GM19452 (cell line): ENCODE measurements around the gene GSTA1.
"Not testable (repeated sequence)": the region's sequence is repeated elsewhere in the genome, so short reads cannot be mapped to it uniquely, and the experiment has no call there.

ENCODE experiments used
- ATAC-seq: cut with Tn5 transposase; IDR thresholded peaks from one replicate; pipeline ENCODE4 v1.9.1; 2021; ENCODE audit not compliant: unreplicated experiment

GSTA1 gene

DNA sequence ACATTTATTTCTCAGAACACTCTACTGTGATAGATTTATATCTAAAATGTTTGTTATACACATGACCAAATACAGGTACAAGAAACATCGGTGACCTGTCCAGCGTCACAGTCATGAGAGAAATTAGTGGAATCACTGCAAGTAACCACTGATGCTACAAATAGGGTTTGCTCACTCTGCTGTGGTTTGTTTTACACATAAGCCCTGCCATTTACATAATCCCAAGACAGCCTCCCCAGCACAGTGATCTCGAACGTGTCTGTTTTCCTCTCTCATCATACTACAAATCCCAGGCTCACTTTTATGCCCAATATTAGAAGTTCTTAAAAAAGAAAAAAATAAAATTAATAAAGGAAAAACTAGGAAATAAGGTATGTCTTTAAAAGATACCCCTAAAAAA, 6.2 kb upstream of the GSTA1 start:
- ATAC-seq, result not testable (repeated sequence)

DNA sequence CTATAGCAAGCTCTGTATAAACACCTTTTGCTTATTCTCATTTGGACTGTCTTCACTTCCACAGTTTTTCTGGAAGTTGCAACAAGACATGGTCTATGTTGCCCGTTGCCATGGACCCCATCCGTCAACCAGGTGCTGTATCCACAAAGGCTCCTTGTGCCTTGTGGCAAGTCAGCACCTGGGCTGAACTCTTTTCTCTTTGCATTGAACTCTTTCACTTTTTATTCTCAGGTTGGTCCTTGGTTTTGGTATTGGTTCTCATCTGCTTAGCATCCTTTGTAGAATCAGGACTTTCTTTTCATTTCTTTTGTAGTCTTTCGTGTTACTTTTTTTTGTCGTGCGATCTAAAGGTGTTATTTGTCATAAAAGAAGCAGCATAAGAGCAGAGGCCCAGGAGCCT, 5.0 kb upstream of the GSTA1 start:
- no peak for ATAC-seq

DNA sequence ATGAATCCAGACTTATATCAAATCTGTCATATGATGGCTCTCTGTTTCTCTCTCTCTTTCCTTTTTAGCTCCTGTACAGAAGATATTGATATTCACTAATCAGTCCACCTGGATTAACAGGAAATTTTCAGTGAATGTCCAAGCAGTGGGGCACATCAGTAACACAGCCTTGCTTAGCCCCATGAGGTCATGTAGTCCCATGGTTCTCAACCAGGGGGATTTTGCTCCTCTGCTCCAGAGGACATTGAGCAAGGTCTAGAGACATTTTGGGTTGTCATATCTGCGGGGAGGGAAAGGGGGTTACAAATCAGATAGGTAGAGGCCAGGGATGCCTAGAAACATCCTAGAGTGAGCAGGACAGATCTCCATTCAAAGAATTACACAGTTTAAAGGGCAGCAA, 810 bp downstream of the GSTA1 start:
- ATAC-seq, result no peak

DNA sequence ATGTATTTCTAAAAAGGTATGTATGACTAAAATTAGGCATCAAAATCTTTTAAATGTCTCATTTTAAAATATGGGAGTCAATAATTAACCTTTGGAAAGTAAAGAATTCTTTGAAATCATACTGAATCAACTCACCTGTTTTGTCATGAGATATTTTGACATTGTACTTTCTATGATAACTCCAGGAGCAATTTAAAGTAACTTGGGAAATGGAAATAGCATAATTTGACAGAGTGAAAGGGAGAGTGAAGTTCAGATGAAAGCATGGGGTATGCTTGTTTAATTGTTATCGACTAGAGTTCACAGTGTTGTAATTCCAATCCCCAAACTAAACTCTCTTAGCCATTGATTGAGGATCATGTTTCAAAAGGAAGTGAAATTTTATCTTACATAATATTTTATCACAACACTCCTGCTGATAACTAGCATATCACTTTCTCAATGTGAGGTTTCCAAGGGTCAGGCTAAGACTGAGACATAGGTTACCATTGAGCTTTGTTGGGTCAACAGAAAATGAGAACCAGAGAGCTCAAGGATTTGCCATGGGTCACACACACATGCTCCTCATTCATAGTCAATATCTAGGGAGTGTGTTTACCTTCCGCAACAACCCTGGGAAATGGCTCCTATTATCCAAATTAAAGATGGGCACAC, 2.3 kb downstream of the GSTA1 start:
- no peak for ATAC-seq

DNA sequence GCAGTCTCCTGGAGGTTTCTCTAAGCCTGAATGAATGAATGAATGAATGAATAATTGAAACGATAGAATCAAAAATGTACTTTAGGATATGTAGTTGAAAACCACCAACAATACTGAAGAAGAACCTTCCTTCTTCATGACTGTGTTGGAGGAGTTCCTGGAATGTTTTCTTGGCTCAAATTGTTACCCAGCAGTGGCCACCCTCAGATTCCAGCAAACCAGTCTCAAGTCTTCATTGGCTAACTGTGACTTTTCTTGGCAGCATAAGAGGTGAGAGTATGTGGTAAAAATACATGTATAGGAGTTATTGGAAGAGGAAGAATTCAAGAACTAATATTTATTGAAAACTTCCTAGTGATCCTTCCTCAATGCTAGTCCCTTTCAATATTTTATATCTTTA, 4.3 kb downstream of the GSTA1 start:
- ATAC-seq, result not testable (repeated sequence)

DNA sequence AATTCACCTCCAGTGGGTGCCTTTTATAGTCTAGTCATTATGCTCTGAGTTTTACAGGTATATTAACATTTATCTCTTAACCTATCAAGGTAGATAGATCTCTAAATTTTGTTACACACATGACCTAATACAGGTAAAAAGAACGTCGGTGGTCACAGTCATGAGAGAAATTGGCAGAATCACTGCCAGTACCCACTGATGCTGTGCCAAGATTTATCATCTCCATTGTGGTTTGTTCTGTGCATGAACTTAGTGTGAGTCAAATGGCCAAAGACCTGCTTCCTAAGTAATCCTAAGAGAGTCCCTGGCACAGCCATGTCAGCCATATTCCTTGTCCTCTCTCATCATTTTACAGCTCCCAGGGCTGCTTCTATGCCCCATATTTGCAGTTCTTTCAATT, 9.2 kb downstream of the GSTA1 start:
- not testable (repeated sequence) for ATAC-seq

DNA sequence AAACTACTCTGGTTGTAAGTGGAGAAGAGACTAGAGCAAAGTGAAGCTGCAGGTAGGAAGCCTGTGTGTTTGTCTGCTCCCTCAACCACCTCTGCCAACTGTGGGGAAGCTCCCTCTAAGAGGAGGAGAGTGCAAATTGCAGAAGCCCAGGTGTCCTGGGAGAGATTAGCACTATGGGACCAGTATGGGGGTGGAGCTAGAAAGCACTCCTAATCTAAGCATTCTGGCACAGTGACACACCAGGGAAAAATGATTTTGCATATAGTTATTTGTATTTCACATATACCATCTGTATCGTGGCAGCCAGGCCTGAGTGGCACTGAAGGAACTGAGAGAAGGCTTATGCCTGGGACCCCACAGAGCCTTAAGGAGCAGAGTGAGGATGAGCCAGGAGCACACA, 12.8 kb downstream of the GSTA1 start:
- ATAC-seq, result no peak

DNA sequence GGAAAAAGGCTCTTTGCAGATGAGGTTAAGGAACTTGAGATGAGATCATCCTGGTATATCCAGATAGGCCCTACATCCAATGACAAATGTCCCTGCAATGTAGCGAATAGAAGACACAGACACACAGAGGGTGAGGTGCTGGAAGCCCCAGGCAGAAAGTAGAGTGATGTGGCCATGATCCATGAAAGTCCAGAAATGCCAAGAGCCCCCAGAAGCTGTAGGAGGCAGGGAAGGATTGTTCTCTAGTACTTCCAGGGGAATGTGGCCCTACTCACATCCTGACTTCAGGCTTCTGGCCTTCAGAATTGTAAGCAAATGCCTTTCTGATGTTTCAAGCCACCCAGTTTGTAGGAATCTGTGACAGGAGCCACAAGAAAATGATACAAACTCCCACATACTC, 14.0 kb downstream of the GSTA1 start:
- ATAC-seq, result not testable (repeated sequence)

DNA sequence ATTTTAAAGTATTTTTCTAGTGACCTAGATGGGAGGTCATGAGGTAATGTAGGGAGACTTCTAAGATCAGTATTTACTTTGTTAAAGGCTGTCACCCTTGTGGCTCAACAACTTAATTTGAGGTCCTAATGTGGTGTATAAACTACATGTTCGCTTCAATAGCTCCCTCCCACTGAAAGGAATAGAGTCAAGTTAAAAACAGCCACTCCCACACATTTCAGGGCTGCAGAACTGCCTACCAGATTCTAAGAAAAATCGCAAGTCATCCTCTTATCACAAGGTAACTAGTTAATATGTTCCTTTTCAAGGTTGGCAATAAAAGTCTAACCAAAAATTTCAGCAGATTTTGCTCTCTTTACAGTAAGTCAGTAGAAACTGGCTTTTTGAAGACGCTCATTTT, 15.1 kb downstream of the GSTA1 start:
- no peak for ATAC-seq

DNA sequence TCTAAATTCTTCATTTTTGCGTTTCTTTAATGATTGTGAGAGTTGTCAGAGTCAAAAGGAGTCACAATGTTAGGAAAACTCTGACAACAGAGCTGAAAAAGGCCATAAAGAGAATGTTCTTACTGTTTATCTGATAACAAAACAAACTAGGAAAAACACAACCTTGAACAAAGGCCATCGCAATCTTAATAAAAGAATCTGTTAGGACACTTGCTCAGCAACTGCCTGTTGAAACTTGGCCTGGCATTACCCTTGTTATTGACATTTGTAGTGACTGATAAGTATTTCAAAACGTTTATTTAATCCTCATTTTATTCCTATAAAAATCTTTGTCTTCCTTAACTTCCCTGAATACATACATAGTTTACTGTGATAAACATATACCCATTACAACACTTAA, 15.7 kb downstream of the GSTA1 start:
- no peak for ATAC-seq

DNA sequence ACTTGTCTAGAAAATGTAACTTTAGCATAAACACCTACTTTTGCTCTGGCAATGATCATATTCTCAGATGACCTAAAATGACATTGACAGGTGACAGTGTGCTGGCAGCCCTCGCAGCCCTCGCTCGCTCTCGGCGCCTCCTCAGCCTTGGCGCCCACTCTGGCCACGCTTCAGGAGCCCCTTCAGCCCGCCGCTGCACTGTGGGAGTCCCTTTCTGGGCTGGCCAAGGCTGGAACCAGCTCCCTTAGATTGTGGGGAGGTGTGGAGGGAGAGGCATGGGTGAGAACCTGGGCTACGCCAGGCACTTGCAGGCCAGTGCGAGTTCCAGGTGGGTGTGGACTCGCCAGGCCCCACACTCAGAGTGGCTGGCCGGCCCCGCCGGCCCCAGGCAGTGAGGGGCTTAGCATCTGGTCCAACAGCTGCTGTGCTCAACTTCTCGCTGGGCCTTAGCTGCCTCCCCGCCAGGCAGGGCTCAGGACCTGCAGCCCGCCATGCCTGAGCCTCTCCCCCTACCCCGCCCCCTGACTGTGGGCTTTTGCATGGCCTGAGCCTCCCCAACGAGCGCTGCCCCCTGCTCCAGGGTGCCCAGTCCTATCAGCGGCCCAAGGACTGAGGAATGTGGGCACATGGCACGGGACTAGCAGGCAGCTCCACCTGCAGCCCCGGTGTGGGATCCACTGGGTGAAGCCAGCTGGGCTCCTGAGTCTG, 17.2 kb downstream of the GSTA1 start:
- ATAC-seq, result no peak

DNA sequence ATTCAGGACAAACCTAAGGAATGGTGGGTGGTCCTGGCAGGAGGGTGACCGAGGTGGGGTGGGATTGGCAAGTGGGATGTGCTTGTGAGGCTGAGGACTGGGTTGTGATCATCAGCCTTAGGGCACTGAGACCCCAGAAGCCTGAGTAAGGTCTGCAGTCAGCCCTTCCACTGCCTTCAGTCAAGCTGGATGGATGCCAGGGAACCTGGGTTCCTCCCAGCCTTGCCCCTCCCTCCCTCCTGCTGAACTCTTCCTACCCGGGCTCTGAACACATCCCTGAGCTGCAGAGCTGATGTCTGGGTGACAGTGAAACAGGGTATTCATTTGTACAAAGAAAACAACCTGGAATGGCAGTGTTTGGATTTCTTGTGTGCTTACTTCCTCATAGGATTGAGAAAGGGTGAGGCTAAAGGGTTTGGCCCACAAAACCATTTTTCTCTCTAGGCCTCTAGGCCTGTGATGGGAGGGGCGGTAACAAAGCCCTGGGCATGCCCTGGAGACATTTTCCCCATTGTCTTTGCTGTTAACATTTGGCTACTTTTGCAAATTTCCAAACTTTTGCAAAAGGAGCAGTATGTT, 20.8 kb downstream of the GSTA1 start:
- not testable (repeated sequence) for ATAC-seq

DNA sequence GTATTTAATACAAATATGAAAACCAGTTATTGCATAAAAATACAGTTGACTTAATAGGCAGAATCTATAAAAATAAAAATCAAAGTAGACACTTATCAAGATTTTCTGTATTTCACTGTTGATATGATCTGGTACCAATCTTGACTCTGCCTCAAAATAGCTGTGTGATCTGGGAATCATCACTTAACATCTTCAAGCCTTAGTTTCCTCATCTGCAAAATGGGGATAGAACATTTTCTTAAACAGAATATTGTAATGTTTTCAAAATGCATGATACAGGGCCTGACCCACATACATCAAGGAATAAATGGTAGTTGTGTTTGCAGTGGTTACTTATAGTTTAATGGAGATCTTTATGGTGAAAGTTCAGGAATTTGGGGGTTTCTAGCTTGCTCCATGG, 21.4 kb downstream of the GSTA1 start:
- not testable (repeated sequence) for ATAC-seq

DNA sequence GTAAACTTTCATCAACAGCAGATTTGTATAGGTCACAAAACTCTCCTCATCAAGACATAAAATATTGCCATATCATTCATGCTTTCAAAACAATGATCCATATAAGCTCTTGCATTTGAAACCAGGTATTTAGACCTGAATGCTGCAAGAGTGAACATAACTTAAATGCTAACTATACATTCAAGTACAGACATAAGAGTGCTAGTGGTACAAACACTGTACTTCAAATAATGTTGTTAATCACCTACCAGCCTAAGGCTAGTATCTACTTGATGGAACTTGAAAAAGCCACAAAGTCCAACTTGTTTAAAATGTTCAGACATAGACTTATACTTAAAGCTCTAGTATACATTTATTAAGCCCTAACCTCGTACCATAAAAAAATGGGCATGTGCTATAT, 24.4 kb downstream of the GSTA1 start:
- ATAC-seq, result no peak

DNA sequence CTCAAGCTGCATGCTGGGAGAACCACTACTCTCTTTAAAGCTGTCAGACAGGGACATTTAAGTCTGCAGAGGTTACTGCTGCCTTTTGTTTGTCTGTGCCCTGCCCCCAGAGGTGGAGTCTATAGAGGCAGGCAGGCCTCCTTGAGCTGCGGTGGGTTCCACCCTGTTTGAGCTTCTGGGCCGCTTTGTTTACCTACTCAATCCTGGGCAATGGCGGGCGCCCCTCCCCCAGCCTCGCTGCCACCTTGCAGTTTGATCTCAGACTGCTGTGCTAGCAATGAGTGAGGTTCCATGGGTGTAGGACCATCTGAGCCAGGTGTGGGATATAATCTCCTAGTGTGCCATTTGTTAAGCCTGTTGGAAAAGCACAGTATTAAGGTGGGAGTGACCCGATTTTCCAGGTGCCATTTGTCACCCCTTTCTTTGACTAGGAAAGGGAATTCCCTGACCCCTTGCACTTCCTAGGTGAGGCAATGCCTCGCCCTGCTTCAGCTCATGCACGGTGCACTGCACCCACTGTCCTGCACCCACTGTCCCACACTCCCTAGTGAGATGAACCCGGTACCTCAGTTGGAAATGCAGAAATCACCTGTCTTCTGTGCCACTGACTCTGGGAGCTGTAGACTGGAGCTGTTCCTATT, 26.8 kb downstream of the GSTA1 start:
- not testable (repeated sequence) for ATAC-seq

DNA sequence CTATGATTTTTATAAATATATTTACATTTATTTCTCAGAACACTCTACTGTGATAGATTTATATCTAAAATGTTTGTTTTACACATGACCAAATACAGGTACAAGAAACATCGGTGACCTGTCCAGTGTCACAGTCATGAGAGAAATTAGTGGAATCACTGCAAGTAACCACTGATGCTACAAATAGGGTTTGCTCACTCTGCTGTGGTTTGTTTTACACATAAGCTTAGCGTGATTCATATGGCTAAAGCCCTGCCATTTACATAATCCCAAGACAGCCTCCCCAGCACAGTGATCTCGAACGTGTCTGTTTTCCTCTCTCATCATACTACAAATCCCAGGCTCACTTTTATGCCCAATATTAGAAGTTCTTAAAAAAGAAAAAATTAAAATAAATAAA, 34.2 kb downstream of the GSTA1 start:
- ATAC-seq, result not testable (repeated sequence)

DNA sequence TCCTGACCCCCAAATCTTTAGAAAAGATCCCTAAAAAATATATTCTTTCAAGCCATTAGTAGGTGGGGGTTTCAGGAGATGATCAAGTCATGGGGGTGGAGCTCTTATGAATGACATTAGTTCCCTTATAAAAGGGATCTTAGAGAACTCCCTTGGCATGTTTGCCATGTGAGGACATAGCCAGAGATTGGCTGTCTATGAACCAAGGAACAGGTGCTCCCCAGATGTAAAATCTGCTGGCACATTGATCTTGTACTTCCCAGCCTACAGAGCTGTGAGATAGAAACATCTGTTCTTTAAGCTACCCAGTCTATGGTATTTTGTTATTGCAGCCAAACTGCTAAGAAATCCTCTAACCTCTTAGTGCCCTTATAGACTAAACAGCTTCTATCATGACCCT, 36.0 kb downstream of the GSTA1 start:
- ATAC-seq, result not testable (repeated sequence)

DNA sequence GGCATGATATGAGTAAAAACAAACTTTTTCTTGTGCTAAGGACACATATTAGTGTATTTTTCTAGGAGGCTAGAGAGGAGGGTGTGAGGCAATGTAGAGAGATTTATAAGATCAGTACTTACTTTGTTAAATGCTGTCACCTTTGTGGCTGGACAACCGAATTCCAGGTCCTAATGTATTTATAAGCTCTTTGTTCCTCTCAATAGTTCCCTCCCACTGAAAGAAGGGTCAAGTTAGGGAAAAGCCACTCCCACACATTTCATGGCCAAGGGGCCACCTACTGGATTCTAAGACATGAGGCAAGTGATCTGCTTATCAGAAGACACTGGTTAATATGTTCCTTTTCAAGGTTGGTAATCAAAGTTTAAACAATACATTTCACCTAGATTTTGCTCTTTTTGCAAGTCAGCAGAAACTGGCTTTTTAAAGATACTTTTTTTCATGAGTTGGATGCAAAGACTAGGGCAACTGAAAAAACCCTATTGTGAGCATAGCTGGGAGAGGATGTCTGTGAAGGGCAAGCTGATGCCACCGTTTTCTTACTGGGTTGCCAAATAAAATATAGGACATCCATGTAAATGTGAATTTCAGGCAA, 40.2 kb downstream of the GSTA1 start, which contains the start of gene GSTA2:
Gene GSTA2 (minus strand): TSS at position 154 of the 595 bp plus-strand sequence. CDS start 5,528 bp downstream, outside the sequence.
- not testable (repeated sequence) for ATAC-seq

DNA sequence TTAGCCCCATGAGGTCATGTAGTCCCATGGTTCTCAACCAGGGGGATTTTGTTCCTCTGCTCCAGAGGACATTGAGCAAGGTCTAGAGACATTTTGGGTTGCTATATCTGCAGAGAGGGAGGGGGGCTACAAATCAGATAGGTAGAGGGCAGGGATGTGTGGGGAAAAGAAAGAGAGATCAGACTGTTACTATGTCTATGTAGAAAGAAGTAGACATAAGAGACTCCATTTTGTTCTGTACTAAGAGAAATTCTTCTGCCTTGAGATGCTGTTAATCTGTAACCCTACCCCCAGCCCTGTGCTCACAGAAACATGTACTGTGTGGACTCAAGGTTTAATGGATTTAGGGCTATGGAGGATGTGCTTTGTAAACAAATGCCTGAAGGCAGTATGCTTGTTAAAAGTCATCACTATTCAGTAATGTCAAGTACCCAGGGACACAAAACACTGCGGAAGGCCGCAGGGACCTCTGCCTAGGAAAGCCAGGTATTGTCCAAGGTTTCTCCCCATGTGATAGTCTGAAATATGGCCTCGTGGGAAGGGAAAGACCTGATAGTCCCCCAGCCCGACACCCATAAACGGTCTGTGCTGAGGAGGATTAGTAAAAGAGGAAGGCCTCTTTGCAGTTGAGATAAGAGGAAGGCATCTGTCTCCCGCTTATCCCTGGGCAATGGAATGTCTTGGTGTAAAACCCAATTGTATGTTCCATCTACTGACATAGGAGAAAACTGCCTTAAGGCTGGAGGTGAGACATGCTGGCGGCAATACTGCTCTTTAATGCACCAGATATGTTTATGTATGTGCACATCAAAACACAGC, 41.7 kb downstream of the GSTA1 start:
- not testable (repeated sequence) for ATAC-seq

DNA sequence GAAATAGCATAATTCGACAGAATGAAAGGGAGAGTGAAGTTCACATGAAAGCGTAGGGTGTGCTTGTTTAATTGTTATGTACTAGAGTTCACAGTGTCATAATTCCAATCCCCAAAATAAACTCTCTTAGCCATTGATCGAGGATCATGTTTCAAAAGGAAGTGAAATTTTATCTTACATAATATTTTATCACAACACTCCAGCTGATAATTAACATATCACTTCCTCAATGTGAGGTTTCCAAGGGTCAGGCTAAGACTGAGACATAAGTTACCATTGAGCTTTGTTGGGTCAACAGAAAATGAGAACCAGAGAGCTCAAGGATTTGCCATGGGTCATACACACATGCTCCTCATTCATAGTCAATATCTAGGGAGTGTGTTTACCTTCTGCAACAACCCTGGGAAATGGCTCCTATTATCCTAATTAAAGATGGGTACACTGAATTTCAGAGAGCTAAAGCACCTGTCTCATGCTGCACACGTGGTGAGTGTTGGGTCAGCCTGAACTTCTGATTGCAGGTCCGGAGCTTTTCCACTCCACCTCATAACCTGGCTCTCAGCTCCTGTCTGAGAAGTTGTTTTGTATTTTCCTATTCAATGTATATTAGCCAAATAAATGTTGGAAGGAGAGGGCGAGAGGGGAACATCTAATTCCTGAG, 43.4 kb downstream of the GSTA1 start:
- no peak for ATAC-seq
